NCI-H128 (cell line): ENCODE results near the gene CORO2B.

Source experiments
- DNase-seq: peaks from one replicate; lab custom pipeline; 2025; ENCODE audit not compliant: unreplicated experiment; lab: John Stamatoyannopoulos, UW

The CORO2B gene

GRCh38 chr15:68553994-68554720, 24.6 kb upstream of the CORO2B start:
- DNase-seq: peak; percentile 54

GRCh38 chr15:68554721-68555678, 23.8 kb upstream of the CORO2B start:
- DNase-seq: no peak

GRCh38 chr15:68555679-68556037, 23.1 kb upstream of the CORO2B start:
- DNase-seq: no peak

DNA sequence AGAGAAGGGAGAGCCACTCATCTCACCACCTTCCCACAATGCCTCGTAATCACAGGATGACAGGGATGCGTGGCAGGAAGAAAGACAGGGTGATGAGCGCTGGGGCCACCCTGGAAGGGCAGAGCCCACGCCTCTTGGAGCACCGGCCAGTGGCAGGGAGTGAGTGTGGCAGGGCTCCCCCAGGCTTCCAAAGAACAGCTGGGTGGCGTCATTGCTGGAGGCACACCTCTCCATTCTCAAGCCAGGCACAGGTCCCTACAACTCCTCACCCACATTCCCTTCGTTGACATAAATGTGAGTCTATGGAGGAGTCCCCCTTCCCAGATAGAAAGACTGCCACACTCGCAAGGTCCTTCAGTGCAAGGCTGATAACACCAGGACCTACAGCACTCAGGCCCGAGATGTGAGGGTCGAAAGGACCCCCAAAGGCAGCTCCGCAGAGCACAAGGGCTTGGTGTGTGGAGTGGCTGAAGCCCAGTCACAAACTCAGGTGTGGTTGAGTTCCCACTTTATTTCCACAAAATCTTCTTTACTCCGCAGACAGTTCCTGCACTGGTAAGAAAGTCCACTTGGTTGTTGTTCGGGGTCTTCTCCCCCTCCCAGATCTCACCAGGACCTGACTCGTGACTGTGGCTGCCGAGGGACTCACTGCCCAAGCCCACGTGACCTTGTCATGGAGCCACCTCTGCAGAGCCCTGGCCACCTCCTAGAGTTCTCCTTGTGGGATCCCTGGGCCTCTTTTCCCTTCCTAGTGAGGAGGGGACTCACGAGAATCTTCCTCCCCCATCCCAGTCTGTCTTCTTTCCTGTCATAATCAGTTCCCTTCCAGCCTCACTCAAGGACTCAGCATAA, 22.4 kb upstream of the CORO2B start:
- DNase-seq: no peak

DNA sequence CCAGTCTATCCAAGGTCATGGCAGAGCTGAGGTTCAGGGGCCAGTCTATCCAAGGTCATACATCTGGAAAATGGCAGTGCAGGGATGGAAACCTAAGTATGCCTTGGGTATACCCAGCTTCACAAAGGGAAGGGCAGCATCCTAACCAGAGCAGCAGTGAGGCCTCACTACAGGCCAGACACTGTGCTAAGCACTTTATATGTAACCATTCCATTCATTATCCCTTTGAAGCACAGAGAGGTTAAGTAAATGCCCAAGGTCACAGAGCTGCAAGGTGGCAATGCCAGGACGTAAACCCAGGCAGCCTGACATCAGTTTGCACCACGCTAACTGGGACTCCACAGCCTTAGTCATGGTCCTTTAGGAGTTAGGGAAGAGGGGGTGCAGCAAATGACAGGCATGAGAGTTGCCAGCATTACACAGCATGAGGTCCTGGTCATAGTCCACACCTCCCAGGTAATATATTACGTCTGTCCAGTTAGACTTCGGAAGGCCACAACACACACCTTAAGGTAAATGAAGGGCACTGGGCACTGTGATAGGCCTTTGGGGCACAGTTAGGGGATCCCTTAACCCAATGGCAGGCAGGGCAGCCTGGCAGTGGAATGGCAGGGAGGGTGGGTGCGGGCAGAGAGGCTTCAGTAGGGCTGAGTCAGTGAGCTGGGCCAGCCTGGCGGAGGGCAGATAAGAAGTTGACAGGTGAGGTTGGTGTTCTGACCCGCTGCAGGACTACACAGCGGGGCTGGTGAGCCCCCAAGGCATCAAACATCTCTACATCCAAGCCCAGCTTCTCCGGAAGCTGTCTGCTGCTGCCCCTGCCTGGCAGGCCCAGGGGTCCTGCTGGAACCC, 21.1 kb upstream of the CORO2B start:
- no peak for DNase-seq

GRCh38 chr15:68558318-68559305, 20.2 kb upstream of the CORO2B start:
- DNase-seq: no peak

DNA sequence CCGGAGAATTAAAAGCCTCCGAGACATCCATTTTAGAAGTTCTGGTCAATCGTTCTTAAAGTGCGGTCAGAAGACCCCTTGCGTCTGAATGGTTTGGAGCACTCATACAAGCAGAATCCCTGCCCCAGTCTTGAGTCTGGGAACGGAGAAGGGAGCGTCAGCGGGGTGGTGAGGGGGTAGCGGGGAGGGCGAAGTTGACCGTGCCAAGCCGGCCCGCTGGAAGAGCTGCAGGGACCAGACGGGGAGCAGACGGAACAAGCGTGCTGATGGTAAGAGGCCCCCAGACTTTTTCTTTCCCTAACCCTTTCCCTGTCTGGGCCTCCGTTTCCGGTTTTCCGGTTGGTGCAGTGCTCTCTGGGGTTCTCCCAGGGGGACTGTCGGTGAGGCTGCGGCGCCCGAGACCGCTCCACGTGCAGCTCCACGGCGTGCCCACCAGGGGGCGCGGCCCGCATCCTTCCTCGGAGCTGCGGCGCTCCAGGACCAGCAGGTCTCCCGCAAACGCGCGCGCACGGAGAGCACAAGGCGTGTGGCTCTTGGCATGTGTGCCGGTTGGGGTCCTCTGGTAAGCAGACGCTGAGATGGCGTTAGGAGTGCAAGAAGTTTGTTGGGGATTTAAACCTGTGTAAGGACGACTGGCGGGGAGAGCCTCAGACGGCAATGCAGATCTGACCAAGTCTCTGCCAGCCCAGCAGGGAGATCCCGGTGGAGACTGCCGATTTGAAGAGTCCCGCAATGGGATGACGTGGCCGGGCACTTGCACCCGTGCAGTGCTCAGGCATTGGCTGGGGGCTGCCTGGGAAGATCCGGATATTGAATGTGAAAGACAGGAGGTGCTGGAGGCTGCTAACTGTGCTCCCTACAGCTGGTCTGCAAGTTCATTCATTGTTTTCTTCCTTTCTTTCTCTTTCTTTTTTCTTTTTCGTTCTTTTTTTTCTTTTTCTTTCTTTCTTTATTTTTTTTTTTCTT, 19.2 kb upstream of the CORO2B start:
- peak; percentile 39 for DNase-seq

DNA sequence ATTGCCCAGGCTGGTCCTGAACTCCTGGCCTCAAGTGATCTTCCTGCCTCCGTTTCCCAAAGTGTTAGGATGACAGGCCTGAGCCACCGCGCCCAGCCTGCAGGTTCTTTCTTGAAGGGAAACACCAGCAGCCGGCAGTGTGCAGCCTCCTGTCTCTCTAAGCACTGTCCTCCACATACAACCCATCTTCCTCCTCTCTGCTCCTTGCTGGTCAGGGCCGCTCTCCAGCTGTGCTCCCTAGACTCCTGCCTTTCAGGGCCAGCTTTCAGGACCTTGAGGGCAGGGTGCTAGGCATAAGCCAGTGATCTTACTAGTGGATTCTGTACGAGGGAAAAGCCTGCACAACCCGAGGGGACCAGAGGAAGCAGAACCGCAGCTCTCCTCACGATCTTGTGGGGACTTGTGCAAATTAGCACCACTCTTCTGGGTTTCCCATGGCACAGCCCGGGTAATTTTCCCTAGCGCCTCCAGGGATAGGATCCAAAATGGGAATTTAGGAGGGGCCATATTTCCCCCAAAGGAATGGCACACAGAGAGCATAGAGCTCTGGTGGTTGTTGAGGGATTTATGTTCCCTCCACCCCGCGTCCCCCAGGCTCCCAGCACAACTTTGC, 18.2 kb upstream of the CORO2B start:
- no peak for DNase-seq

GRCh38 chr15:68561171-68561900, 17.5 kb upstream of the CORO2B start:
- no peak for DNase-seq

GRCh38 chr15:68561901-68562300, 16.9 kb upstream of the CORO2B start:
- DNase-seq: no peak

- no peak for DNase-seq
Observed at GRCh38 chr15:68564173-68564572, 14.6 kb upstream of the CORO2B start.

- no peak for DNase-seq
Observed at GRCh38 chr15:68565234-68565633, 13.6 kb upstream of the CORO2B start.

- DNase-seq: no peak
Observed at GRCh38 chr15:68565726-68566125, 13.1 kb upstream of the CORO2B start.

GRCh38 chr15:68566377-68566954, 12.3 kb upstream of the CORO2B start:
- DNase-seq: no peak

DNA sequence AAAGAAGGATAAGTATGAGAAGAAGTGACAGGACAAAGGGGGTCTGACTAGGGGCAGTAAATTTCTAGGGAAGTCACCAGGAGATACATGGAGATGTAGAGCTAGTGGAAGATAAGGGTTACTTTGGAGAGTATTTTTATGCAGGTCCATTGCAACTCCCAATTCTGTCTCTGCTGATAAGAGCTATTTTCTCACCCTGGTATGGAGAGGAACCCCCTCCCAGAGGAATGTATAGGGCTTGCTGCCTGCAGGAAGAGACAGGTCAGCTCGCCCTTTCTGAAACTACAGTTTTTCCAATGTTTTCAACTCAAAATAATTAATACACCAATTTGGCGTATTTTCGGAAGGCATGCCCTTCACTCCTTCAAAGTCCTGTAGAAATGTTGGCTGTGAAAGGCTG, 11.4 kb upstream of the CORO2B start:
- no peak for DNase-seq

DNA sequence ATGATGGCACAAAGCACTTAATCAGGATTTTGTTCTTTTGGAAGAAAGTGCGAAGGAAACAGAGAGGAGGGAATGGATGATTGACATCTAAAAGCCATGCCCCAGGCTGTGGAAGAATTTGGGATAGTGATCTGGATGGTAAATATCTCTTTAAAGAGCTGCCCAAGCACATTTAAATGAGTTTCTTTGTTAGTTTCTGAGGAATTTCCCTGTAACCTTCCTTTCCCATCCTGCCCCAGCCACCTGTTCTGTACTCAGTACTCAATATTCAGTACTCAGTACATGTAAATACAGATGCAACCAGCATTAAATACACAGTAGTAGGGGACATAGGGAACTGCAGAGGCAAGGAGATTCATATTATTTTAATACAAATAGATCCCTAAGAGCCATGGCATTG, 7.8 kb upstream of the CORO2B start:
- no peak for DNase-seq

DNA sequence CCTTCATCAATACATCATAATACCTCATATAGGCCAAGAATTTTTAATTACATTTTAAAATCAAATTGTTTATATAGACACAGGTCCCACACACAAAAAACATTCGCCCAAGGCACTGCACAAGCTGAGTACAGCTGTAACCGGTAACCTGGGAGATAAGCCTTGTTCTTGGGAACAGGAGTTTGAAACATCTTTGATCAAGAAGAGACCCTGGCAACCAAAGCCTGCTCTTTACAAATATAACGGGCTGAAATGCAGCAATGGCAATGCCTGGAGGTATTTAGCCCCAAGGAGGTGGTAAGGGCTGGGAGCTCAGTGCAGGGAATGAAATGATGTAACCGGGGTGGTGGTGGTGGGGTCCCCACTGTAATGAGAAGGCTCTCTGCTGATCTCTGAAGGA, 7.2 kb upstream of the CORO2B start:
- DNase-seq: no peak
